ENCODE results near the gene ME3.

- TF ChIP-seq, protein P1, sequence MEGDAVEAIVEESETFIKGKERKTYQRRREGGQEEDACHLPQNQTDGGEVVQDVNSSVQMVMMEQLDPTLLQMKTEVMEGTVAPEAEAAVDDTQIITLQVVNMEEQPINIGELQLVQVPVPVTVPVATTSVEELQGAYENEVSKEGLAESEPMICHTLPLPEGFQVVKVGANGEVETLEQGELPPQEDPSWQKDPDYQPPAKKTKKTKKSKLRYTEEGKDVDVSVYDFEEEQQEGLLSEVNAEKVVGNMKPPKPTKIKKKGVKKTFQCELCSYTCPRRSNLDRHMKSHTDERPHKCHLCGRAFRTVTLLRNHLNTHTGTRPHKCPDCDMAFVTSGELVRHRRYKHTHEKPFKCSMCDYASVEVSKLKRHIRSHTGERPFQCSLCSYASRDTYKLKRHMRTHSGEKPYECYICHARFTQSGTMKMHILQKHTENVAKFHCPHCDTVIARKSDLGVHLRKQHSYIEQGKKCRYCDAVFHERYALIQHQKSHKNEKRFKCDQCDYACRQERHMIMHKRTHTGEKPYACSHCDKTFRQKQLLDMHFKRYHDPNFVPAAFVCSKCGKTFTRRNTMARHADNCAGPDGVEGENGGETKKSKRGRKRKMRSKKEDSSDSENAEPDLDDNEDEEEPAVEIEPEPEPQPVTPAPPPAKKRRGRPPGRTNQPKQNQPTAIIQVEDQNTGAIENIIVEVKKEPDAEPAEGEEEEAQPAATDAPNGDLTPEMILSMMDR (IDR thresholded peaks at IDR 0.05) = no peak
- no peak for TF ChIP-seq POLR2A (IDR thresholded peaks at IDR 0.05)
These were observed 154.2 kb downstream of the ME3 start for GRCh38 chr11:86518211-86518610.
